ENCODE results near the gene HINT1.
"Not testable (repeated sequence)": the region's sequence is repeated elsewhere in the genome, so short reads cannot be mapped to it uniquely, and the experiment has no call there.

HINT1 gene

GRCh38 chr5:131165119-131165727 is at the start of gene HINT1:
HINT1 (minus strand) TSS chr5:131165256; CDS start chr5:131165205, 51 bp downstream.
- DNase-seq (ENCODE audit: low spot score): peak; percentile 90

DNA sequence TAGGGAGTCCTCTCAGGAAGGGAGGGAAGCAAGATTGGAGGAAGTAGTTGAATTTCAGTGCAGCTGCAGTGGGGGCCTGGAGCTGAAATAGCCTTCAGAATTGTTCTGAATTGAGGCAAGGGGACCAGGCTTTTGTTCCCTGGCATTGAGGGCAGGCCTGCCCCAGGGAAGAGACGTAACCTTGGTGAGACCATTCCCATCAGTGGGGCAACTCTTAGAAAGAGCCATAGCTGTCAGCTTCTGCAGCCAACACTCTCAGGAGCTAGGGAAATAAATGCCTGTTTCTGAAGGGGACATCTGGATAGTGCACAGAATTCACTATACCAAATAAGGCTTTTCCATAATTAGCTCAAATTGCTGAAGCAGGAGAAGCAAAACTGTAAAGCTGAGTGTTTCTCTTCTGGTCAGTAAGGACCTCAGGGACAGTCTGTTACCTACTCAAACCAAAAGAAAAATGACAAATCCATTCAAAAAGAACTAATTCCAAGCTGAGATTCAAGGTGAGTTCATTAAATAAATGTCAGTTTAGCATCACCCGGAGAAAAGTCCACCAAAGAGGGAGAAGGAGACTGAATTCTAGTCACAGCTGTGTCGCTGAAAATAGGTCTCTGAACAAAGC is 49.7 kb upstream of the HINT1 start:
- DNase-seq (ENCODE audit: low spot score): no peak

- no peak for DNase-seq (ENCODE audit: low spot score)
These were observed 47.5 kb upstream of the HINT1 start for GRCh38 chr5:131212471-131213021.

DNA sequence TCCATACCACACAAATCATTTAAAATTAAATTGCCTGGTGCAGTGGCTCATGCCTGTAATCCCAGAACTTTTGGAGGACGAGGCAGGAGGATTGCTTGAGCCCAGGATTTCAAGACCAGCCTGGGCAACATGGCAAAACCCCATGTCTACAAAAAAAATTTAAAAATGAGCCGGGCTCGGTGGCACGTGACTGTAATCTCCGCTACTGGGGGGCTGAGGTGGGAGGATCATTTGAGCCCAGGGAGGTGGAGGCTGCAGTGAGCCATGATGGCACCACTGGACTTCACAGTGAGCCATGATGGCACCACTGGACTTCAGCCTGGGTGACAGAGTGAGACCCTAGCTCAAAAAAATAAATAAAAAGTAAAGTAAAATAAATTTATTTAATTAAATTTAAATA is 46.6 kb upstream of the HINT1 start:
- DNase-seq (ENCODE audit: low spot score): no peak

DNA sequence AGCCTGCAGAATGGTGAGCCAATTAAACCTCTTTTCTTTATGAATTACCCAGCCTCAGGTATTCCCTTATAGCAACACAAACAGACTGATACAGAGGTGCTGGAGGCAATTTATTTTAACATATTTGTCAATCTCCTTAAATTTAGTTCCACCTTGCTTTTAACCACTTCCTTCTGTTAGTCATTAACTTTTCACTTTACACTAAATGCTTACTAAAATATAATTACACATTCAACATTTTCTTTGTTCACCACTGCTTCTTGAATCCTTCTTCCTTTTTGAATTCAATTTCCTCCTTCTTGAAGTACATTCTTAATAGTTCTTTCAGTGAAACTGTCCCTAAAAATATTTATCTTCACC is 45.1 kb upstream of the HINT1 start:
- DNase-seq (ENCODE audit: low spot score): no peak

DNA sequence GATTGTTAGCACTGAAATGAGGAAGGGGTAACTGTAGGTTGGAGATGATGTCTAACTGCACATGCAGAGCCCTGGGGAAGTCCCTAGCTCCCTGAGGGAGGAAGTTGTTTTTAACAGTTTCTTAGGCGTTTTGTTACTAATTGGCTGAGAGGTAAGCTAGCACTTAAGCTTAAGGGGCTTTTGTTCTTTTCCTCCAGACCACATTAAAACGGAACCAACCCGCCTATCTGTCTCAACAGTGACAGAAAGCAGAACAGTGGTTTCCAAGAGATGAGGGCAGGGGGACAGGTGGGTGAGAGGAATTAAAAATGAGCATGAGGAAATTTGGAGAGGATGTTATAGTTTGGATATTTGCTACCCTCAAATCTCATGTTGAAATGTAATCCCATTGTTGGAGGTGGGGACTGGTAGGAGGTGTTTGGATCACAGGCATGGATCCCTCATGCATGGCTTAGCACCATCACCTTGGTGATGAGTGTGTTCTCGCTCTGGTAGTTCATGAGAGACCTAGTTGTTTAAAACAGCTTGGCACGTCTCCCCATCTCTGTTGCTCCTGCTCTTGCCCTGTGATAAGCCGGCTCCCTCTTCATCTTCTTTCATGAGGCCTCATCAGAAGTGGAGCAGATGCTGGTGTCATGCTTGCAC is 44.6 kb upstream of the HINT1 start:
- DNase-seq (ENCODE audit: low spot score): no peak

GRCh38 chr5:131209175-131209505 is 44.1 kb upstream of the HINT1 start:
- no peak for DNase-seq (ENCODE audit: low spot score)

DNA sequence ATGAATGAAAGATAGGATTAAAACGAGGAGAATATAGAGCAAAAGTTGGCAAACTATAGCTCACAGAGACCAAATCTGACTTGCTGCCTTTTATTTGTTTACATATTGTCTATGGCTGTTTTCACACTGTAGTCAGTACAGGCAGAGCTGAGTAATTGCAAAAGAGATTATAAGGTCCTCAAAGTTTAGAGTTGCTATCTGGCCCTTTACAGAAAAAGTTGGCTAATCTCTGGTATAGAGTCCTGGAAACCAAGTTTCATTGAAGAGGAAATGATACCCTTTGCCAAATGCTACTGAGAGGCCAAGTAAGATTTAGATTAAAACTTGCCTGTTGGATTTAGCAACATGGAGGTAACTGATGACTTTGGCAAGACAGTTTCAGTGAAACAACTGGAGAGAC is 41.7 kb upstream of the HINT1 start:
- DNase-seq (ENCODE audit: low spot score): no peak

DNA sequence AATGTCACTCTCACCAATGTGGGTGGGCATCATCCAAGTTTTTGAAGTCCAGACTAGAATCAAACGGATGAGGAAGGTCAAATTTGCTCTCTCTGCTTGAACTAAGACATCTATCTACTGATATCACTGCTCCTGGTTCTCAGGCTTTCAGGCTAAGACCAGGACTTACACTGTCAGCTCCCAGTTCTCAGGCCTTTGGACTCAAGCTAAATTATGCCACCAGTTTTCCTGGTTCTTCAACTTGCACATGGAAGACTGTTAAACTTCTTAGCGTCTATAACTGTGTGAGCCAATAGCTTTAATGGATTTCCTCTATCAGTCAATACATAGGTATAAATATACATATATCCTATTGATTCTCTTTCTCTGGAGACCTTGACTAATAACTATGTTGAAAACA is 41.0 kb upstream of the HINT1 start:
- no peak for DNase-seq (ENCODE audit: low spot score)

- no peak for DNase-seq (ENCODE audit: low spot score)
These were observed 39.9 kb upstream of the HINT1 start for GRCh38 chr5:131204964-131205363.

DNA sequence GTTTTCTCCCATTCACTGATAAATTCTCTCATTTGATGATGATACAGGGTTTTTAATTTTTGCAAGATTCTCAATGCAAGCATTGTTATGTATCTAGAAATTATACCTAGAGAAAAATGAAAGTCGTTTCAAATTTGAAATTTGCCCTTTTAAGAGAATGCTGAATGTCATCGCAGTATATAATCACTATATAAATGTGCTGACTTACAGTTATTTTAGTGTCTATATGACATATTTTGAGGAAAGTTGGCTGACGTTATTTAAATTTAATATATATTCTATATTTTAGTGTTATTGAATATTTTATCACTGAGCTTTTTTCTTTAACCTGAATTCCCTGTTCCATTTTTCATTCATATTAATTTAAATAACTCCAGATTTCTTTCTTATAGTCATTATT is 35.5 kb upstream of the HINT1 start:
- no peak for DNase-seq (ENCODE audit: low spot score)

DNA sequence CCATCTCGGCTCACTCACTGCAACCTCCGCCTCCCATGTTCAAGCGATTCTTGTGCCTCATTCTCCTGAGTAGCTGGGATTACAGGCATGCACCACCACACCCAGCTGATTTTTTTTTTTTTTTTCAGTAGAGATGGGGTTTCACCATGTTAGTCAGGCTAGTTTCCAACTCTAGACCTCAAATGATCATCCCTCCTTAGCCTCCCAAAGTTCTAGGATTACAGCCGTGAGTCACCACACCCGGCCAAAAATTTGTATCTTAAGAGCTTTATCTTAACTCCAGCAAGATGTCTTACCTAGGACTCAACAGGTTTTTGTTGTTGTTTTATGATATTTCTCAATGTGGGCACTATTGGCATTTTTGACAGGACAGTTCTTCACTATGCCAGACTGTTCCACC is 33.6 kb upstream of the HINT1 start:
- DNase-seq (ENCODE audit: low spot score): no peak

GRCh38 chr5:131196331-131196730 is 31.3 kb upstream of the HINT1 start:
- no peak for DNase-seq (ENCODE audit: low spot score)

GRCh38 chr5:131195696-131196095 is 30.6 kb upstream of the HINT1 start:
- DNase-seq (ENCODE audit: low spot score): no peak

DNA sequence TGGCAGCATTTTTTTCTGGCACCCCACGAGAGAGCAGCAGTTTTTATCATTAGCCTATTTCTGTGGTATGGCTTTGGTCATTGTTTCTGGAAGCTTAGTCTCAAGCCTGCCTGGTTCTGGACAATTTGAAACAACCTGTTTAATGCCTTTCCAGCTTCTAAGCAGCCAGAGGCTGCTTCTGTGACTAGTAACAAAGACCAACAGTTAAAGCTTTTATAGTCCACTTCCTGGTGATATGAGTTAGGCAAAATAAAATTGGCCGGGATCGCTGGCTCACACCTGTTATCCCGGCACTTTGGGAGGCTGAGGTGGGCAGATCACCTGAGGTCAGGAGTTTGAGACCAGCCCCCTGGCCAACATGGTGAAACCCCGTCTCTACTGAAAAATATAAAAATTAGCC is 29.7 kb upstream of the HINT1 start:
- DNase-seq (ENCODE audit: low spot score): no peak

DNA sequence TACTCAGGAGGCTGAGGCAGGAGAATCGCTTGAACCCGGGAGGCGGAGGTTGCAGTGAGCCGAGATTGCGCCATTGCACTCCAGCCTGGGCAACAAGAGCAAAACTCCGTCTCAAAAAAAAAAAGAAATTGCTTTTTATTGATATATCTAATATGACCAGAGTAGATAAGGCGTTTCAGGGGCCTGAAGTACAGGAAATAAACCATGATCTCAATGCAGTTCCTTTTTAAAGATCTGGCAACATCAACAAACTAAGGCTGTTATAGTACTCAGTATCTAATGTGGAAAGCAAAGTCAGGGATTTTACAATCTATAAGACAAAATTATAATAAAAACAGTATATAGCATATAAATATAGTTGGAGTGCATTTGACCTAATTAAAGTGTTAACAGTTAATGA is 28.8 kb upstream of the HINT1 start:
- not testable (repeated sequence) for DNase-seq (ENCODE audit: low spot score)

DNA sequence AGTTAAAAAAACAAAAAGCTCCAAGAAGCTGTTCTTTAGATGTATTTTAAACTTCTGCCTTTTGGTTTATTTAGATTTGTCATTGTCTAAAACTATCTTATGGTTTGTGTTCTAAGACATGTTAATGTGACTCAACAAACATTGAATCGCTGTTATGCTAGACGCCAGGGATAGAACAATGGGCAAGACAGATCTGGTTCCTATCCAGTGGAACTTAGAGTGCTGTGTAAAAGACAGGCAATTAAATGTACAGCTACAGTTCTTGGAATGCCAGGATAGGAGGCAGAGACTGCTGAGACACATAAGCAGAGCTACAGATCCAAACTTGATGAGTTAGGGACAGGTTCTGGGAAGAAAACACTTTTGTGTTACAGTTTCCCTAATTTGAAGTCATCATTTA is 28.1 kb upstream of the HINT1 start:
- no peak for DNase-seq (ENCODE audit: low spot score)

DNA sequence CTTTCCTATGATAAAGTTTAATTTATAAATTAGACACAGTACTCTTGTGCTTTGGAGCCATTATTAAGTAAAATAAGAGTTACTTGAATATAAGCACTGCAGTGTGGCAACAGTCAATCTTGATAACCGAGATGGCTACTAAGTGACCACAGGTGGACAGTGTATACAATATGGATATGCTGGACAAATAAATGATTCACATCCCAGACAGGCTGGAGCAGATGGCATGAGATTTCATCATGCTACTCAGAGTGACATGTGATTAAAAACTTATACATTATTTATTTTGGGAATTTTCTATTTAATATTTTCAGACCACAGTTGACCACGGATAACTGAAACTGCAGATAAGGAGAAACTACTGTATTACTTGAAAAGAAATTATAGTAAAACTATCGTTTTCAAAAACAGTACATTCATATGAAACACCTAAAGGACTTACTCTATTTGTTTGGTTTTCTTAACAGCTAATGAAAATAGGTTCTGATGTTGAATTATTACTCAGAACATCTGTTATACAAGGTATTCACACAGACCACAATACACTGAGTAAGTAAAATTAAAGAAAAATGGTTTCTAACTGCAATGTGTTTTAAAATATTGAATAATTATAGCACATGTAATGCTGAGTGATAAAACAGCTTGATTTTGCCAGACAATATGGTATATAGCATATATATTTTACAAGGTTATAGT is 21.7 kb upstream of the HINT1 start:
- no peak for DNase-seq (ENCODE audit: low spot score)

DNA sequence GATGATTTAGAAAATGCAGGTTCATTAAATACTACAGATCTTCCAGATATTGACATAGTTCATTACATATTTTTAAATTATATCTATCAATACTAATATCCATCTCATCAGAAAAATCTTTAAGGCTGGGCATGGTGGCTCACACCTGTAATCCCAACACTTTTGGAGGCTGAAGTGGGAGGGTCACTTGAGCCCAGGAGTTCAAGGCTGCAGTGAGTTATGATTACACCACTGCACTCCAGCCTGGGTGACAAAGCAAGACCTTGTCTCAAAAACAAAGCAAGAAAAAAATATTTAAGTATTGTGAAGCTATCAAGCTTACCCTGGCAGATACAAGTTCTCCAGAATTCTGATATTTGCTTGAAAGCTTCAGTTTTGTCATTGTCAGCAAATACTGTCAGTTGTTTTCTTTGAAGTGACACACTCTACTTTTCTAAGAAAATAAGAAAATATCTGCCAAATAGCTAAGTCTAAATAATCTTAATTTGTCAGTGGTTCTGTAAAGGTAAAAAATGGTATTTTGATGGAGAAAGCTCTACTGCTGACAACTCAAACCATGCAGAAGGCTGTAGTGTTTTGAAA is 20.6 kb upstream of the HINT1 start:
- no peak for DNase-seq (ENCODE audit: low spot score)

- no peak for DNase-seq (ENCODE audit: low spot score)
These were observed 17.8 kb upstream of the HINT1 start for GRCh38 chr5:131182839-131183238.

GRCh38 chr5:131180407-131180806 is 15.4 kb upstream of the HINT1 start:
- DNase-seq (ENCODE audit: low spot score): no peak

DNA sequence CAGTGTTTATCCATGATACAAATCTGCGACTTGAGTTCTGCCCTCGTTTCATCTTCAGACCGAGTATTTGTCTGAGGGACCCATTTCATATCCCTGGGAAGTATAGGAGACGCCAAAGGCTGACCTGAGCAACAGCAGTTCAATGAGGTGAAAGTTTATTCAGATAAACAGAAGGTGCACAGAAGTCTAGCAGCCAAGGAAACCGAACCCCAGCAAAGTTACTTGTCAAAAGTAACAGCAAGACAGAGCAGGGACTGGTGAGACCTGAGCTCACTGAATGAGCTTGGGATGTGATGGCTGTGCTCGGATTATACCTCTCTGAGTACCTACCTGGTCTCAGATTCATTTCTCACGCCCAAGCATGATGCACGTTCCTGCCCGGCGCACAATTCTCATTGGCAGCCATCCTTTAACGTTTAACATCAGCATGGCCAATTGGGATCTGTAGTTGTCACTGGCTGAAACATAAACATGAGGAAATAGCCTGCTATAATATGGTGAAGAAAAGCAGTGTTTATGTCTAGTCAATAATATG is 6.3 kb upstream of the HINT1 start:
- DNase-seq (ENCODE audit: low spot score): no peak

Measured in left forelimb (tissue), 1 donor.